Liver (tissue), 9 donors: ENCODE measurements around the gene SLC6A17. TPM values are rescaled to one million over a fixed set of nuclear protein-coding genes. Genes with fewer than 3 reads are reported as not detected.

ENCODE experiments used
- DNase-seq: peaks from one replicate; pipeline ENCODE4 v3.0.0-alpha.2; 2017; ENCODE audit warnings: low spot score
- H3K27ac ChIP-seq, 2 donors: one replicate each; pipeline ENCODE4 v1.7.0; 2013; ENCODE audit warnings: inconsistent platforms in 2 of 2, low read length in 2 of 2, control low read depth in 1 of 2, low read depth in 1 of 2, mild to moderate bottlenecking in 1 of 2
- H3K27me3 ChIP-seq, 4 donors: one replicate each; pipeline versions ENCODE4 v1.6.1 to v1.7.0; 2013; ENCODE audit warnings: low read length in 3 of 4, inconsistent platforms in 1 of 4, mild to moderate bottlenecking in 1 of 4, moderate library complexity in 1 of 4; ENCODE audit not compliant: control insufficient read depth in 4 of 4, insufficient read depth in 4 of 4
- H3K36me3 ChIP-seq, 4 donors: one replicate each; pipeline versions ENCODE4 v1.6.1 to v1.7.0; 2013; ENCODE audit warnings: low read length in 3 of 4, mild to moderate bottlenecking in 3 of 4, low read depth in 1 of 4, moderate library complexity in 1 of 4; ENCODE audit not compliant: control insufficient read depth in 4 of 4, insufficient read depth in 3 of 4
- H3K4me1 ChIP-seq, 4 donors: one replicate each; pipeline versions ENCODE4 v1.6.1 to v1.7.0; 2013; ENCODE audit warnings: low read length in 3 of 4, mild to moderate bottlenecking in 3 of 4, moderate library complexity in 1 of 4; ENCODE audit not compliant: control insufficient read depth in 4 of 4, insufficient read depth in 4 of 4
- H3K4me3 ChIP-seq, 3 donors: one replicate each; pipeline versions ENCODE4 v1.6.1 to v1.7.0; 2013; ENCODE audit warnings: low read length in 3 of 3, control low read depth in 1 of 3, low read depth in 1 of 3, mild to moderate bottlenecking in 1 of 3
- H3K9ac ChIP-seq, 2 donors: one replicate each; pipeline ENCODE4 v1.7.0; 2013; ENCODE audit warnings: low read length in 2 of 2, mild to moderate bottlenecking in 2 of 2, moderate library complexity in 2 of 2, control low read depth in 1 of 2, low read depth in 1 of 2
- H3K9me3 ChIP-seq, 4 donors: one replicate each; pipeline versions ENCODE4 v1.6.1 to v1.7.0; 2013; ENCODE audit warnings: low read length in 3 of 4; ENCODE audit not compliant: control insufficient read depth in 4 of 4
- FOXA1 ChIP-seq: IDR thresholded peaks from 2 replicates; pipeline ENCODE4 v1.6.1; 2016; ENCODE audit warnings: antibody characterized with exemption
- FOXA2 ChIP-seq: IDR thresholded peaks from 2 replicates; pipeline ENCODE4 v1.6.1; 2016; ENCODE audit warnings: antibody characterized with exemption
- HNF4A ChIP-seq, 2 donors: conservative IDR thresholded peaks; 2 replicates each; pipeline ENCODE4 v1.6.1; 2016; ENCODE audit warnings: antibody characterized with exemption in 2 of 2, mild to moderate bottlenecking in 2 of 2
- HNF4G ChIP-seq: IDR thresholded peaks from 2 replicates; pipeline ENCODE4 v1.6.1; 2016; ENCODE audit warnings: antibody characterized with exemption
- NR2F2 ChIP-seq: IDR thresholded peaks from 2 replicates; pipeline ENCODE4 v1.6.1; 2016; ENCODE audit warnings: antibody characterized with exemption
- RAD21 ChIP-seq, 2 donors: IDR thresholded peaks; 2 replicates each; pipeline ENCODE4 v1.6.1; 2016; ENCODE audit warnings: antibody characterized with exemption in 2 of 2, mild to moderate bottlenecking in 2 of 2
- SP1 ChIP-seq: IDR thresholded peaks from 2 replicates; pipeline ENCODE4 v1.6.1; 2018; ENCODE audit warnings: antibody characterized with exemption, mild to moderate bottlenecking
- TAF1 ChIP-seq: conservative IDR thresholded peaks from 2 replicates; pipeline ENCODE4 v1.6.1; 2016; ENCODE audit warnings: antibody characterized with exemption, mild to moderate bottlenecking
- YY1 ChIP-seq: IDR thresholded peaks from 2 replicates; pipeline ENCODE4 v1.6.1; 2016; ENCODE audit warnings: antibody characterized with exemption, mild to moderate bottlenecking
- WGBS: extraction: QIAGEN DNeasy Blood & Tissue Kit; methylation state at CpG from one replicate; pipeline ENCODE4 v1.1.7; 2013; 5-methylcytosine and 5-hydroxymethylcytosine counted together
- polyA plus RNA-seq, 2 donors: library from polyadenylated mRNA; stranded (reverse) in 1 of 2; unstranded in 1 of 2; fragments of 200-250 nt in 1 of 2; fragments of >200 nt in 1 of 2; fragmentation: Nextera tagmentation in 1 of 2; extraction: Ambion mirVana in 1 of 2; gene quantifications; one replicate each; pipeline versions ENCODE4 v1.2.1 to v1.2.3, GENCODE V29; 2013 to 2015
- total RNA-seq, 2 donors: library from RNA; depleted of rRNA; stranded (reverse); fragments of >200 nt; gene quantifications; one replicate each; pipeline ENCODE4 v1.2.3, GENCODE V29; 2014
- TF ChIP-seq, protein P1 (sequence below): IDR thresholded peaks from 2 replicates; pipeline ENCODE4 v1.6.1; 2016; ENCODE audit warnings: antibody characterized with exemption, mild to moderate bottlenecking
- TF ChIP-seq, protein P2 (sequence below): IDR thresholded peaks from 2 replicates; pipeline ENCODE4 v1.6.1; 2016; ENCODE audit warnings: antibody characterized with exemption
- TF ChIP-seq, protein P3 (sequence below): fragments of 150-350 bp; IDR thresholded peaks from 2 replicates; pipeline ENCODE4 v1.5.1; 2017; ENCODE audit warnings: improper control_type of control experiment, low read depth, low read length; ENCODE audit not compliant: missing input control
- TF ChIP-seq, protein P4 (sequence below): IDR thresholded peaks from 2 replicates; pipeline ENCODE4 v1.6.1; 2016; ENCODE audit warnings: antibody characterized with exemption
- TF ChIP-seq, protein P5 (sequence below): IDR thresholded peaks from 2 replicates; pipeline ENCODE4 v1.6.1; 2016; ENCODE audit warnings: antibody characterized with exemption
- donor health status: healthy.
- donor health status: healthy.
- donor health status: healthy.
- donor health status: healthy.
- donor health status: healthy.

SLC6A17 gene
- total and polyA plus RNA-seq, 4 donors, result not detected

DNA sequence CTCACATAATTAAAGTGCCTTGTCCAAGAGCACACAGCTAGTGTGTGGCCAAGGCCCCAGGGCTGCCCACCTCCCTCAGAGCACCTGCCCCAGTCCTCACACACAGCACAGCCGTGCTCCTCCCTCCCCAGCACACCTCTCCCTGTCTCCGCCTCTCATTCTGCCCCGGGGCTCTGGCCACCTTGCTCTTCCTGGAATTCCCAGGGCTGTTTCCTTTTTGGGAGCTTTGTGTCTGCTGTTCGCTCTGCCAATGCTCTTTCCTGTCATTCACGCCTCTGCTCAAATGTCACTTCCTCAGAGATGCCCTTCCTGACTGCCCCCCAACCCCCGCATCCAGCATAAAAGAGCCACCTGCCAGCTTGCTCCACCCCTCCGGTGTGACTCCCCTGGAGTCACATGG, 13.3 kb downstream of the SLC6A17 start (continued):
- TF ChIP-seq, protein P1, sequence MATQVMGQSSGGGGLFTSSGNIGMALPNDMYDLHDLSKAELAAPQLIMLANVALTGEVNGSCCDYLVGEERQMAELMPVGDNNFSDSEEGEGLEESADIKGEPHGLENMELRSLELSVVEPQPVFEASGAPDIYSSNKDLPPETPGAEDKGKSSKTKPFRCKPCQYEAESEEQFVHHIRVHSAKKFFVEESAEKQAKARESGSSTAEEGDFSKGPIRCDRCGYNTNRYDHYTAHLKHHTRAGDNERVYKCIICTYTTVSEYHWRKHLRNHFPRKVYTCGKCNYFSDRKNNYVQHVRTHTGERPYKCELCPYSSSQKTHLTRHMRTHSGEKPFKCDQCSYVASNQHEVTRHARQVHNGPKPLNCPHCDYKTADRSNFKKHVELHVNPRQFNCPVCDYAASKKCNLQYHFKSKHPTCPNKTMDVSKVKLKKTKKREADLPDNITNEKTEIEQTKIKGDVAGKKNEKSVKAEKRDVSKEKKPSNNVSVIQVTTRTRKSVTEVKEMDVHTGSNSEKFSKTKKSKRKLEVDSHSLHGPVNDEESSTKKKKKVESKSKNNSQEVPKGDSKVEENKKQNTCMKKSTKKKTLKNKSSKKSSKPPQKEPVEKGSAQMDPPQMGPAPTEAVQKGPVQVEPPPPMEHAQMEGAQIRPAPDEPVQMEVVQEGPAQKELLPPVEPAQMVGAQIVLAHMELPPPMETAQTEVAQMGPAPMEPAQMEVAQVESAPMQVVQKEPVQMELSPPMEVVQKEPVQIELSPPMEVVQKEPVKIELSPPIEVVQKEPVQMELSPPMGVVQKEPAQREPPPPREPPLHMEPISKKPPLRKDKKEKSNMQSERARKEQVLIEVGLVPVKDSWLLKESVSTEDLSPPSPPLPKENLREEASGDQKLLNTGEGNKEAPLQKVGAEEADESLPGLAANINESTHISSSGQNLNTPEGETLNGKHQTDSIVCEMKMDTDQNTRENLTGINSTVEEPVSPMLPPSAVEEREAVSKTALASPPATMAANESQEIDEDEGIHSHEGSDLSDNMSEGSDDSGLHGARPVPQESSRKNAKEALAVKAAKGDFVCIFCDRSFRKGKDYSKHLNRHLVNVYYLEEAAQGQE, result no peak
- no peak for TF ChIP-seq HNF4G
- TF ChIP-seq FOXA2, result no peak
- no peak for TF ChIP-seq HNF4A (conservative IDR thresholded peaks at IDR 0.05)
- no peak for TF ChIP-seq YY1
- no peak for TF ChIP-seq NR2F2

DNA sequence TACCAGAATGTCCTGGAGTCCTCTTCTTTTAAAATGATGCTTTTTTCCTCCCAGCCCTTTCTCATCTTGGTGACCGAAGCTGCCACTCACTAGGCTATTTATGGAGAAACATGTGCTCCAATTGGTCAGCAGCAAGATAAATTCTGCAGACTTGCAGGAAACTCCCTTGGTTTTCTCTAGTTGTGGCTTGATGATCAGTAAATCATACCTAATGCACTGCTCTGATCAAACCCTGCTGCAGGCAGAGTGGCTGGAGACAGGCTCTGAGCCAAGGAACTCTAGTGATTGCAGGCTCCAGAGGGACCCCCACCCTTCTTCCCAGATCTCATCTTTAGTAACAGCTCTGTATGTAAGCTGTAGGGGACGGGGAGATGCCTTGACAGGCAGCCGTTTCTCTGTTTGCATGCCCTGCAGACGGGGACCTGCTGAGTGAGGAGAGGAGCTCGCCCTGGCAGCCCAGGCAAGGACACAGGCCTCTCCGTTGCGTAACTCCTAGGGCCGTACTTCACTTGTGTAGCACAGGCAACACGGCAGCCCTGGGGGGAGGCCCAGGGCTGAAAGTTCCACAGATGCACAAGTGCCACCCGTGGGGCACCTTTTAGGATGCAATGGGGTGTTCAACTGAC, 14.5 kb downstream of the SLC6A17 start:
- Histone ChIP-seq H3K27ac (no peak overlapping the region), H3K4me3 (no peak overlapping the region), H3K9me3 (no peaks in the 10 kb centered on the region), H3K27me3 (no peaks in the 10 kb centered on the region), H3K36me3 (no peaks in the 10 kb centered on the region), H3K9ac (no peak overlapping the region), H3K4me1 (no peaks in the 10 kb centered on the region)
- TF ChIP-seq, protein P1, result no peak
- TF ChIP-seq, protein P2, sequence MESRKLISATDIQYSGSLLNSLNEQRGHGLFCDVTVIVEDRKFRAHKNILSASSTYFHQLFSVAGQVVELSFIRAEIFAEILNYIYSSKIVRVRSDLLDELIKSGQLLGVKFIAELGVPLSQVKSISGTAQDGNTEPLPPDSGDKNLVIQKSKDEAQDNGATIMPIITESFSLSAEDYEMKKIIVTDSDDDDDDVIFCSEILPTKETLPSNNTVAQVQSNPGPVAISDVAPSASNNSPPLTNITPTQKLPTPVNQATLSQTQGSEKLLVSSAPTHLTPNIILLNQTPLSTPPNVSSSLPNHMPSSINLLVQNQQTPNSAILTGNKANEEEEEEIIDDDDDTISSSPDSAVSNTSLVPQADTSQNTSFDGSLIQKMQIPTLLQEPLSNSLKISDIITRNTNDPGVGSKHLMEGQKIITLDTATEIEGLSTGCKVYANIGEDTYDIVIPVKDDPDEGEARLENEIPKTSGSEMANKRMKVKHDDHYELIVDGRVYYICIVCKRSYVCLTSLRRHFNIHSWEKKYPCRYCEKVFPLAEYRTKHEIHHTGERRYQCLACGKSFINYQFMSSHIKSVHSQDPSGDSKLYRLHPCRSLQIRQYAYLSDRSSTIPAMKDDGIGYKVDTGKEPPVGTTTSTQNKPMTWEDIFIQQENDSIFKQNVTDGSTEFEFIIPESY, result no peak
- TF ChIP-seq HNF4G (no peak), TAF1 (no peak)
- no peak for DNase-seq
- 51% methylated on average over 10 of the region's 10 CpGs for WGBS

DNA sequence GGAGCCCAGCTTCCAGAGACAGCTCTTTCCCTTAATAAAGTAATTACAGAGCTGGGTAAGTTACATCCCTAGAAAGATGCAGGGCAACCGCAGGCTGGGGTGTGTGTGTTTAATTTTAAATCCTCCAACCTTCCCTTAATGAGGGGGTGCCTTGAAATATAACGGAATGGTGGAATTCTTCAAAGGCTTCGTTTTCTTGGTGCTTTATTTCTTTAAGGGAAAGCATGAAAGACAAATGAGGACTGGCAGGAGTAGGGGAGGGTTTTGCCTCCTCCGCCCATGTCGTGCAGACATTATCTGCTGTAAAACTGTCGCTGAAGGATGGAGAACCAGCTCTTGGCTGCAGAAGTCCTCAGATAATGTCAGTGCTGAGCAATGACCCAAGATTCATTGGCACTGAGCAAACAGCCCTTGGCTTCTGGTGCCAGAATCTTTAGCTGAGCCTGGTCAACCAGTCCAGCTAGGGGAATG, 15.5 kb downstream of the SLC6A17 start:
- H3K4me3 ChIP-seq, result no peak overlapping the region
- no peaks in the 10 kb centered on the region for H3K9me3 ChIP-seq
- 81% methylated on average over 6 of the region's 6 CpGs for WGBS
- no peaks in the 10 kb centered on the region for H3K36me3 ChIP-seq
- no peak for DNase-seq
- H3K9ac ChIP-seq, result no peak overlapping the region
- no peak overlapping the region for H3K27ac ChIP-seq
- H3K4me1 ChIP-seq, result no peaks in the 10 kb centered on the region
- H3K27me3 ChIP-seq, result no peaks in the 10 kb centered on the region
- no peak for TF ChIP-seq SP1
- TF ChIP-seq NR2F2, result no peak
- TF ChIP-seq, protein P1, result no peak
- TF ChIP-seq YY1, result no peak
- TF ChIP-seq, protein P3, sequence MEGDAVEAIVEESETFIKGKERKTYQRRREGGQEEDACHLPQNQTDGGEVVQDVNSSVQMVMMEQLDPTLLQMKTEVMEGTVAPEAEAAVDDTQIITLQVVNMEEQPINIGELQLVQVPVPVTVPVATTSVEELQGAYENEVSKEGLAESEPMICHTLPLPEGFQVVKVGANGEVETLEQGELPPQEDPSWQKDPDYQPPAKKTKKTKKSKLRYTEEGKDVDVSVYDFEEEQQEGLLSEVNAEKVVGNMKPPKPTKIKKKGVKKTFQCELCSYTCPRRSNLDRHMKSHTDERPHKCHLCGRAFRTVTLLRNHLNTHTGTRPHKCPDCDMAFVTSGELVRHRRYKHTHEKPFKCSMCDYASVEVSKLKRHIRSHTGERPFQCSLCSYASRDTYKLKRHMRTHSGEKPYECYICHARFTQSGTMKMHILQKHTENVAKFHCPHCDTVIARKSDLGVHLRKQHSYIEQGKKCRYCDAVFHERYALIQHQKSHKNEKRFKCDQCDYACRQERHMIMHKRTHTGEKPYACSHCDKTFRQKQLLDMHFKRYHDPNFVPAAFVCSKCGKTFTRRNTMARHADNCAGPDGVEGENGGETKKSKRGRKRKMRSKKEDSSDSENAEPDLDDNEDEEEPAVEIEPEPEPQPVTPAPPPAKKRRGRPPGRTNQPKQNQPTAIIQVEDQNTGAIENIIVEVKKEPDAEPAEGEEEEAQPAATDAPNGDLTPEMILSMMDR, result no peak
- no peak for TF ChIP-seq FOXA1
- TF ChIP-seq RAD21 (IDR thresholded peaks at IDR 0.05), result no peak
- TF ChIP-seq, protein P4, sequence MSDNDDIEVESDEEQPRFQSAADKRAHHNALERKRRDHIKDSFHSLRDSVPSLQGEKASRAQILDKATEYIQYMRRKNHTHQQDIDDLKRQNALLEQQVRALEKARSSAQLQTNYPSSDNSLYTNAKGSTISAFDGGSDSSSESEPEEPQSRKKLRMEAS, result no peak
- TF ChIP-seq FOXA2, result no peak
- TF ChIP-seq, protein P5, sequence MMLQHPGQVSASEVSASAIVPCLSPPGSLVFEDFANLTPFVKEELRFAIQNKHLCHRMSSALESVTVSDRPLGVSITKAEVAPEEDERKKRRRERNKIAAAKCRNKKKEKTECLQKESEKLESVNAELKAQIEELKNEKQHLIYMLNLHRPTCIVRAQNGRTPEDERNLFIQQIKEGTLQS, result no peak
